GM19463 (cell line): Measurements from ENCODE around the gene LRRC57.
"Not testable (repeated sequence)": the region's sequence is repeated elsewhere in the genome, so short reads cannot be mapped to it uniquely, and the experiment has no call there.

Experiments
- ATAC-seq: cut with Tn5 transposase; IDR thresholded peaks from one replicate; pipeline ENCODE4 v1.9.1; 2021; ENCODE audit warnings: mild to moderate bottlenecking, moderate library complexity; ENCODE audit not compliant: unreplicated experiment

LRRC57 gene

GRCh38 chr15:42548249-42549031 is at the start of gene LRRC57, which contains the start of gene HAUS2:
LRRC57 (minus strand) TSS chr15:42548793; CDS start chr15:42548434, 359 bp downstream.
HAUS2 (plus strand) TSS chr15:42548838; CDS start chr15:42548873, 35 bp downstream.
- peak; percentile 83 for ATAC-seq

DNA sequence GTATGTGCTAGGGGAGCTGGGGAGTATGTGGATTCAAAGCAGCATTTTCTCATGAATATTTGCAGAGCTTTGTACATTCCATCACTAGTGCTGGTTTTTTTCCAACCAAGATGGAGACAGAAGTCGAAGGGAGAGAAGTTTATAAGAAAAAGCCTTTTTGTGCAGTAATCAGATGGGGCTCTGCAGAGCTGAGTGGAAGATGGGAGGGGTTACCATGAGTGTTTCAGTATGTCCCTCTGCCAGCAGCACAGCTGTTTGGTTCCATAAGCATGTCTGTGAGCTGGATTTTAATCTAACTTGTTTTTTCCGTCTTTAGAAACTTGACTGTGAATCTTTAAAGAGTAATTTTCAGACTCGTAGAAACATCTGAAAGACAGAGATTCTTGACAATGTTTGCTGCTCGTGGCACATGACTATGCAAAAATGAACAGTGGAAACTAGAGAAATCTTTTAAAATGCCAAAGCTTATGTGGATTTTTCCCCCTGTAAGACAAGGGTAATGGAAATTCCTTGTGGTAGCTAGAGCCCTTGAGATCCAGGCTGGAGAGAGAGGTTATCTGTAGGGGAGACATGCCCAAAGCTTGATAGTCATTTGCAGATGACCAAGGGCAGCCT is 47.1 kb upstream of the LRRC57 start:
- no peak for ATAC-seq

- no peak for ATAC-seq
Measured at GRCh38 chr15:42594095-42594494, 45.5 kb upstream of the LRRC57 start.

- ATAC-seq: no peak
Measured at GRCh38 chr15:42593143-42593542, 44.5 kb upstream of the LRRC57 start.

GRCh38 chr15:42592716-42593115 is 44.1 kb upstream of the LRRC57 start:
- ATAC-seq: no peak

- ATAC-seq: no peak
Measured at GRCh38 chr15:42591238-42591934, 42.8 kb upstream of the LRRC57 start.

- no peak for ATAC-seq
Measured at GRCh38 chr15:42590619-42591237, 42.1 kb upstream of the LRRC57 start.

DNA sequence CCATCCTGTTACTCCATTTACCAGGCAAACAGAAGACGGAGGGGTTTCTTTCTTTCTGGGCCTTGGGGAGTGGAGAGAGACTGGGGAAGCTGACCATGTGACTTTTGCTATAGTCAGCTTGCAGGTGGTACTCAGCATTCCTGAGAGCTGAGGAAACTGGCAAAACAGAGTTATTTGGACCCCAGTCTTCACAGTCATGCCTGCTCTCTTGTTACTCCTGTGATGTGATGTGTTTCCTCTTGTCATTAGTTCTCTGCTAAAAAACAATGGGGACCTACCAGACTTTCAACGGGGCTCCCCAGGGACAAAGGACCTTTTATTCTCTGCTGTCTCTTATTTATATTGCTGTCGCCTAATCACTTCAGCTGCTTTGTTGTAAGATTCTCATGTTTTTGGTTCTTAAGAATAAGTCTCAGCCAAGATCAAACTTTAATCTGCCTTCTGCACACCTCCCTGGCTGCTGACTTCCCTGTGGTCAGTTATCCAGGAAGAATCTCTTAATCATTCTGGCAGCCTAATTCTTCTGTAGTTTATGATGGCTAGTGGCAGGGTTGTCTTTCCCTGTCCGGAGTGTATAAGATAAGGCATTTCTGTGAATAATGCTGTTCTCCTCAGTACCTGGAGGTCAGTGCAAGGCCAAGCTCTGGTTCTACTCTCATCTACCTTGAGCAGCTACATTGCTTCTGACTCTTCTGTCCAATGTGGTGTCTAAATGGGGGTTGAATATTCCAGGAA is 35.6 kb upstream of the LRRC57 start:
- ATAC-seq: no peak

- no peak for ATAC-seq
Measured at GRCh38 chr15:42582569-42583375, 34.2 kb upstream of the LRRC57 start.

DNA sequence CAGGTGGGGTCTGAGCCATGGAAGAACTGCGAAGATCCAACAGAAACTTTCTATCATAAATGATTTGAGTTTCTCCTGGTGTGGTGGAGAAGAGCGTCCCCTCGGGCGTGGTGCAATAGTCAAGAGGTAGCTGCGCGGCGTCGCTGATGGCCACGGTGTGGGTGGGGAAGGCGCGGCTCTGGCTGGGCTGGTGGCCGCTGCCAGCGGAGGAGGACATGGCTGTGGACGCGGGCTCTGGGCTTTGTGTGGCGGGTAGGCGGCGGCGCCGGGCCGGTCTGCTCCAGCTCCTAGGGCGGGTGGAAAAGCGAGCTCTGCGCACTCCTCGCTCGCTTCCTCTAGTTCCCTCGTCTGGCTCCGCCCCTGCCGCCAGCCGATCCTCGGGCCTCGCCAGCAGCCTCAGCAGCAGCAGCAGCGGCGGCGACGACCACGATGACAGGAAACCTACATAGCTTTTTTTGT is 32.7 kb upstream of the LRRC57 start:
- ATAC-seq: peak; percentile 73

- no peak for ATAC-seq
Measured at GRCh38 chr15:42578984-42579537, 30.5 kb upstream of the LRRC57 start.

DNA sequence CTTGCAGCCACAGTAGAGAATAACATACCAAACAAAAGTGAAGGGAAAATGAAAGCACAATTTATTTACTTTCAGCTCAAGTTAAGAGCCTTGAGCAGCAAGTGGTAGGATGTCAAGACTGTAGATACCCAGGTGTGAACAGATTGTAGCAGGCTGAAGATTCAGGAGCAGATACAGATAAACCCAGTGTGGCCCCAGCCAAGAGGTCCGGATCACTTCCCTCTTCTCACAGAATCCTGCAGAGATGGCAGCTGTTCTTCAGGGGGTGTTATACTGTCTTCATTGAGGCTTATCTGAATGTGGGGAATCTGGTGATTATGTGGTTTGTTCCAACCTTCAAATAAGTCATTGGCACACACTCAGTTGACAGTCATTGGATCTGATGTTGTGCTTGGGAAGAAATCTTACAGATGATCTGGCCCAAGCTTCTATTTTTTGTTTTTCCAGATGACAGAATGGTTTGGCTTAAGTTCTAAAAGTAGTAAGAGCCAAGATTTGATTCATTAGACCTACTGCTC is 29.0 kb upstream of the LRRC57 start:
- ATAC-seq: no peak

GRCh38 chr15:42576776-42577175 is 28.2 kb upstream of the LRRC57 start:
- ATAC-seq: no peak

GRCh38 chr15:42576040-42576594 is 27.5 kb upstream of the LRRC57 start:
- no peak for ATAC-seq

DNA sequence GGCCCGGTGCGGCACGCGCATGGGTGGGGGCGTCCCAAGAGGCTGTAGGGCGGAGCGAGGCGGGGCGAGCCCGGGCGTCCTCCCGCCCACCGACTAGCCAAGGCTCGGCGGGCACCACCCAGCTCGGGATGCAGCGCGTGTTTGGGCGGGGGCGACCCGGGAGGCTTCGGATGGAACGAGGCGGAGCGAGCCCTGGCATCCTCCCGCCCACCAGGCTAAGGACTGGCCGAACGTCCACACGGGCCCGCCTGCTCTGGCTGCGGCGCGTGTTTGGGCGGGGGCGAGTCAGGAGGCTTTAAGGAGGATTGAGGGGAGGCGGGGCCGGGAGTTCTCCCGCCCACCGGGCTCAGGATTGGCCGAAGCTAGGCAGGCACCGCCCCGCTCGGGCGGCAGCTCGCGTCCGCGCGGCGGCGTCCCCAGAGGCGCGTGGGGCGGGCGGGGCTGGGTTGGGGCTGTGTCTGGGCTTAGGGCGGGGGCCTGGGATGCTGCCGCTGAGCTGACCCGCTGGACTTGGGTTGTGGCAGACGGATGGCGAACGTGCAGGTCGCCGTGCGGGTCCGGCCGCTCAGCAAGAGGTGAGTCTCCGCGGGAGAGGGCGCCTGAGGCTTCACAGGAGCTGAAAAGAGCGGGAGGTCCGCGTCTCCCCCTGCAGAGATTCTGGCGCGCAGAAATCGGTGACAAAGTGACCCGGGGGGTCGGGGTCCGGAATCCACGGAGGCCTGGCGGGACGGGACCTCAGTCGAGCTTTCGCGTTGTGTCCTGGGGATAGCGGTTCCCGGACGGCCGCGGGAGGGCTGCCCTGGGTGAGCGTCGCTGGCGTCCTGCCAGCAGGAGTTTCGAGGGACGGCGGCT is 26.8 kb upstream of the LRRC57 start, which contains the start of gene STARD9:
STARD9 (plus strand) TSS at position 419 of the 852 bp plus-strand sequence; CDS start at position 529, 110 bp downstream.
- ATAC-seq: peak; percentile 92

DNA sequence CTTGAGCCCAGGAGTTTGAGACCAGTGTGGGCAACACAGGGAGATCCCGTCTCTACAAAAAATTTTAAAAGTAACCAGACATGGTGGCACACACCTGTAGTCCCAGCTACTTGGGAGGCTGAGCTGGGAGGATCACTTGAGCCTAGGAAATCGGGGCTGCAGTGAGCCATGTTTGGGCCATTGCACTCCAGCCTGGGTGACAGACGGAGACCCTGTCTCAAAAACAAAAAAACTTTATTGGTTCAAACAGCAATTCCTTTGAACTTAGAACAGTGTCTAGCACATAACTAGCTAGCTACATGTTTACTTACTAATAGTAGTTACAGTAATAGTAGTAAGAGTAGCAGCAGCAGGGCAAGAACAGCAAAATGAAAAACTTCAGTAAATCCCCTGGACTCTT is 10.1 kb upstream of the LRRC57 start:
- ATAC-seq: no peak

GRCh38 chr15:42556550-42557207 is 8.1 kb upstream of the LRRC57 start:
- not testable (repeated sequence) for ATAC-seq
